HepG2 (cell line): ENCODE results near the gene UXS1. TPM values are rescaled to one million over a fixed set of nuclear protein-coding genes. Genes with fewer than 3 reads are reported as not detected.
A peak's percentile ranks its signal among the peaks of the same experiment; 100 is the strongest.

ENCODE experiments used
- AHR ChIP-seq: IDR thresholded peaks from 2 replicates; pipeline ENCODE4 v1.6.1; 2018; ENCODE audit warnings: missing genetic modification reagents, missing compliant biosample characterization
- ARID2 ChIP-seq: sonication (generic); formaldehyde crosslinking; IDR thresholded peaks from 2 replicates; pipeline ENCODE4 v1.8.1; 2022; ENCODE audit warnings: mild to moderate bottlenecking, missing genetic modification reagents, borderline replicate concordance
- IRX3 ChIP-seq: sonication (generic); formaldehyde crosslinking; IDR thresholded peaks from 2 replicates; pipeline ENCODE4 v1.8.1; 2023; ENCODE audit warnings: mild to moderate bottlenecking, low read depth, missing genetic modification reagents, borderline replicate concordance
- KMT2B ChIP-seq: IDR thresholded peaks from 2 replicates; pipeline ENCODE4 v1.6.1; 2016; ENCODE audit warnings: missing genetic modification reagents, missing compliant biosample characterization
- MAFF ChIP-seq: IDR thresholded peaks from 2 replicates; pipeline ENCODE4 v1.6.1; 2011; ENCODE audit warnings: low read depth, low read length, improper control_type of control experiment
- MATR3 ChIP-seq: sonication (generic); formaldehyde crosslinking; IDR thresholded peaks from 2 replicates; pipeline ENCODE4 v1.4.0; 2020; ENCODE audit warnings: missing genetic modification reagents
- MTF1 ChIP-seq: sonication (generic); formaldehyde crosslinking; IDR thresholded peaks from 2 replicates; pipeline ENCODE4 v1.5.0; 2020; ENCODE audit warnings: missing genetic modification reagents
- NCOA2 ChIP-seq: sonication (generic); formaldehyde crosslinking; IDR thresholded peaks from 2 replicates; pipeline ENCODE4 v1.8.0; 2022; ENCODE audit warnings: inconsistent platforms
- RFXAP ChIP-seq: sonication (generic); formaldehyde crosslinking; IDR thresholded peaks from 2 replicates; pipeline ENCODE4 v1.4.0; 2020; ENCODE audit warnings: missing genetic modification reagents, borderline replicate concordance
- RORA ChIP-seq: sonication (generic); formaldehyde crosslinking; IDR thresholded peaks from 2 replicates; pipeline ENCODE4 v1.5.0; 2020; ENCODE audit warnings: mild to moderate bottlenecking, missing genetic modification reagents, moderate library complexity
- SP5 ChIP-seq: IDR thresholded peaks from 2 replicates; pipeline ENCODE4 v1.6.1; 2016; ENCODE audit warnings: low read depth, borderline replicate concordance
- TBP ChIP-seq: sonication (generic); formaldehyde crosslinking; IDR thresholded peaks from 2 replicates; pipeline ENCODE4 v1.5.0; 2020; ENCODE audit warnings: missing genetic modification reagents
- TBX2 ChIP-seq: sonication (generic); formaldehyde crosslinking; IDR thresholded peaks from 2 replicates; pipeline ENCODE4 v1.5.0; 2020; ENCODE audit warnings: missing genetic modification reagents, mild to moderate bottlenecking, borderline replicate concordance
- ZFYVE20 ChIP-seq: sonication (generic); formaldehyde crosslinking; IDR thresholded peaks from 2 replicates; pipeline ENCODE4 v1.8.0; 2023; ENCODE audit warnings: low read depth, mild to moderate bottlenecking, moderate library complexity, missing genetic modification reagents, borderline replicate concordance
- ZNF256 ChIP-seq: sonication (generic); formaldehyde crosslinking; conservative IDR thresholded peaks from 2 replicates; pipeline ENCODE4 v1.4.0; 2020; ENCODE audit warnings: missing genetic modification reagents
- ZNF562 ChIP-seq: sonication (generic); formaldehyde crosslinking; IDR thresholded peaks from 2 replicates; pipeline ENCODE4 v1.8.0; 2022; ENCODE audit warnings: missing genetic modification reagents, borderline replicate concordance
- ZNF616 ChIP-seq: sonication (generic); formaldehyde crosslinking; IDR thresholded peaks from 2 replicates; pipeline ENCODE4 v1.5.0; 2020; ENCODE audit warnings: low read depth, mild to moderate bottlenecking, missing genetic modification reagents
- polyA plus RNA-seq, 8 experiments: library from polyadenylated mRNA; depleted of rRNA in 3 of 8; stranded (reverse) in 7 of 8; unstranded in 1 of 8; fragments of >200 nt; fragmentation: Illumina TruSeq in 4 of 8; extraction: Trizol in 4 of 8; gene quantifications; 2 replicates each; pipeline versions ENCODE4 v1.2.1 to v1.2.3, GENCODE V29; 2011 to 2016; ENCODE audit warnings: low read depth in 4 of 8, missing spikeins in 1 of 8, mixed read lengths in 1 of 8; ENCODE audit not compliant: insufficient read depth in 1 of 8
- total RNA-seq, 5 experiments: library from RNA; depleted of rRNA; stranded (reverse); fragments of >200 nt; fragmentation: Illumina TruSeq; extraction: Trizol; gene quantifications; 2 replicates each; pipeline ENCODE4 v1.2.3, GENCODE V29; 2016; ENCODE audit warnings: low read depth in 1 of 5
- TF ChIP-seq, protein P1 (sequence below): sonication (generic); formaldehyde crosslinking; IDR thresholded peaks from 2 replicates; pipeline ENCODE4 v1.4.0; 2020; ENCODE audit warnings: mild to moderate bottlenecking, missing genetic modification reagents
- TF ChIP-seq, protein P2 (sequence below): sonication (generic); formaldehyde crosslinking; IDR thresholded peaks from 2 replicates; pipeline ENCODE4 v1.5.0; 2020; ENCODE audit warnings: missing genetic modification reagents
- TF ChIP-seq, protein P3 (sequence below): sonication (generic); formaldehyde crosslinking; IDR thresholded peaks from 2 replicates; pipeline ENCODE4 v1.4.0; 2020; ENCODE audit warnings: missing genetic modification reagents
- TF ChIP-seq, protein P4 (sequence below): sonication (generic); formaldehyde crosslinking; IDR thresholded peaks from 2 replicates; pipeline ENCODE4 v1.4.0; 2020; ENCODE audit warnings: mild to moderate bottlenecking, missing genetic modification reagents, borderline replicate concordance

The UXS1 gene
- total and polyA plus RNA-seq, 2 of the 13 experiments (the other 11 are each of a cell fraction or from before 2014, with no cell fraction given): 53.3 to 110 TPM

DNA sequence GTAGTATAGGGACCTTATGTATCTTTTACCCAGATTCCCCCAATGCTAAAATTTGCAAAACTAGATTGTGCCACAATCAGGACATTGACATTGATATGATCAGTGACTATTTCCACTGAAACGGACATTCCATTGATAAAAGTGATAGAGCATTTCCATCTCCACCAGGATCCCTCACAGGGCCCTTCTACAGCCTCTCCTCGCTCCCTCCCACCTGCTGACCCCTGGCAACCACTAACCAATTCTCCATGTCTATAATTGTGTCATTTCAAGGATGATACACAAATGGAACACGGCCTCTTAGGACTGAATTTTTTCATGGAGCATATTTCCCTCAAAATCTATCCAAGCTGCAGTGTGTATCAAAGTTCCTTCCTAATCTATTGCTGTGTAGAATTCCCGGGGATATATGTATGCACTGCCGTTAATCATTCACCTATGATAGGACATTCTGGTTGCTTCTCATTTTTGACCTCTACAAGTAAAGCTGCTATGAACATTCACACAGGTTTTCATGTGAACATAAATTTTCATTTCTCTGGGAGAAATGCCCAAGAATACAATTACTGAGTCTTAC, 67.3 kb downstream of the UXS1 start (continued):
- TF ChIP-seq, protein P1, sequence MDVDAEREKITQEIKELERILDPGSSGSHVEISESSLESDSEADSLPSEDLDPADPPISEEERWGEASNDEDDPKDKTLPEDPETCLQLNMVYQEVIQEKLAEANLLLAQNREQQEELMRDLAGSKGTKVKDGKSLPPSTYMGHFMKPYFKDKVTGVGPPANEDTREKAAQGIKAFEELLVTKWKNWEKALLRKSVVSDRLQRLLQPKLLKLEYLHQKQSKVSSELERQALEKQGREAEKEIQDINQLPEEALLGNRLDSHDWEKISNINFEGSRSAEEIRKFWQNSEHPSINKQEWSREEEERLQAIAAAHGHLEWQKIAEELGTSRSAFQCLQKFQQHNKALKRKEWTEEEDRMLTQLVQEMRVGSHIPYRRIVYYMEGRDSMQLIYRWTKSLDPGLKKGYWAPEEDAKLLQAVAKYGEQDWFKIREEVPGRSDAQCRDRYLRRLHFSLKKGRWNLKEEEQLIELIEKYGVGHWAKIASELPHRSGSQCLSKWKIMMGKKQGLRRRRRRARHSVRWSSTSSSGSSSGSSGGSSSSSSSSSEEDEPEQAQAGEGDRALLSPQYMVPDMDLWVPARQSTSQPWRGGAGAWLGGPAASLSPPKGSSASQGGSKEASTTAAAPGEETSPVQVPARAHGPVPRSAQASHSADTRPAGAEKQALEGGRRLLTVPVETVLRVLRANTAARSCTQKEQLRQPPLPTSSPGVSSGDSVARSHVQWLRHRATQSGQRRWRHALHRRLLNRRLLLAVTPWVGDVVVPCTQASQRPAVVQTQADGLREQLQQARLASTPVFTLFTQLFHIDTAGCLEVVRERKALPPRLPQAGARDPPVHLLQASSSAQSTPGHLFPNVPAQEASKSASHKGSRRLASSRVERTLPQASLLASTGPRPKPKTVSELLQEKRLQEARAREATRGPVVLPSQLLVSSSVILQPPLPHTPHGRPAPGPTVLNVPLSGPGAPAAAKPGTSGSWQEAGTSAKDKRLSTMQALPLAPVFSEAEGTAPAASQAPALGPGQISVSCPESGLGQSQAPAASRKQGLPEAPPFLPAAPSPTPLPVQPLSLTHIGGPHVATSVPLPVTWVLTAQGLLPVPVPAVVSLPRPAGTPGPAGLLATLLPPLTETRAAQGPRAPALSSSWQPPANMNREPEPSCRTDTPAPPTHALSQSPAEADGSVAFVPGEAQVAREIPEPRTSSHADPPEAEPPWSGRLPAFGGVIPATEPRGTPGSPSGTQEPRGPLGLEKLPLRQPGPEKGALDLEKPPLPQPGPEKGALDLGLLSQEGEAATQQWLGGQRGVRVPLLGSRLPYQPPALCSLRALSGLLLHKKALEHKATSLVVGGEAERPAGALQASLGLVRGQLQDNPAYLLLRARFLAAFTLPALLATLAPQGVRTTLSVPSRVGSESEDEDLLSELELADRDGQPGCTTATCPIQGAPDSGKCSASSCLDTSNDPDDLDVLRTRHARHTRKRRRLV: no peak
- TF ChIP-seq IRX3 (CRISPR knock-in tag) (no peak), ZFYVE20 (no peak), MTF1 (CRISPR knock-in tag) (no peak), ZNF562 (CRISPR knock-in tag) (no peak), SP5 (CRISPR knock-in tag) (no peak), TBP (CRISPR knock-in tag) (no peak), ZNF256 (no peak), MATR3 (CRISPR knock-in tag) (no peak), NCOA2 (peak; percentile 23; the same call in 1 of the 2 replicates), AHR (no peak), ARID2 (CRISPR knock-in tag) (no peak; the same call in 1 of the 2 replicates), TBX2 (CRISPR knock-in tag) (no peak), ZNF616 (CRISPR knock-in tag) (no peak), KMT2B (no peak), MAFF (no peak), RFXAP (CRISPR knock-in tag) (no peak), RORA (no peak)
- TF ChIP-seq, protein P2, sequence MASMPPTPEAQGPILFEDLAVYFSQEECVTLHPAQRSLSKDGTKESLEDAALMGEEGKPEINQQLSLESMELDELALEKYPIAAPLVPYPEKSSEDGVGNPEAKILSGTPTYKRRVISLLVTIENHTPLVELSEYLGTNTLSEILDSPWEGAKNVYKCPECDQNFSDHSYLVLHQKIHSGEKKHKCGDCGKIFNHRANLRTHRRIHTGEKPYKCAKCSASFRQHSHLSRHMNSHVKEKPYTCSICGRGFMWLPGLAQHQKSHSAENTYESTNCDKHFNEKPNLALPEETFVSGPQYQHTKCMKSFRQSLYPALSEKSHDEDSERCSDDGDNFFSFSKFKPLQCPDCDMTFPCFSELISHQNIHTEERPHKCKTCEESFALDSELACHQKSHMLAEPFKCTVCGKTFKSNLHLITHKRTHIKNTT (CRISPR knock-in tag): no peak
- TF ChIP-seq, protein P3, sequence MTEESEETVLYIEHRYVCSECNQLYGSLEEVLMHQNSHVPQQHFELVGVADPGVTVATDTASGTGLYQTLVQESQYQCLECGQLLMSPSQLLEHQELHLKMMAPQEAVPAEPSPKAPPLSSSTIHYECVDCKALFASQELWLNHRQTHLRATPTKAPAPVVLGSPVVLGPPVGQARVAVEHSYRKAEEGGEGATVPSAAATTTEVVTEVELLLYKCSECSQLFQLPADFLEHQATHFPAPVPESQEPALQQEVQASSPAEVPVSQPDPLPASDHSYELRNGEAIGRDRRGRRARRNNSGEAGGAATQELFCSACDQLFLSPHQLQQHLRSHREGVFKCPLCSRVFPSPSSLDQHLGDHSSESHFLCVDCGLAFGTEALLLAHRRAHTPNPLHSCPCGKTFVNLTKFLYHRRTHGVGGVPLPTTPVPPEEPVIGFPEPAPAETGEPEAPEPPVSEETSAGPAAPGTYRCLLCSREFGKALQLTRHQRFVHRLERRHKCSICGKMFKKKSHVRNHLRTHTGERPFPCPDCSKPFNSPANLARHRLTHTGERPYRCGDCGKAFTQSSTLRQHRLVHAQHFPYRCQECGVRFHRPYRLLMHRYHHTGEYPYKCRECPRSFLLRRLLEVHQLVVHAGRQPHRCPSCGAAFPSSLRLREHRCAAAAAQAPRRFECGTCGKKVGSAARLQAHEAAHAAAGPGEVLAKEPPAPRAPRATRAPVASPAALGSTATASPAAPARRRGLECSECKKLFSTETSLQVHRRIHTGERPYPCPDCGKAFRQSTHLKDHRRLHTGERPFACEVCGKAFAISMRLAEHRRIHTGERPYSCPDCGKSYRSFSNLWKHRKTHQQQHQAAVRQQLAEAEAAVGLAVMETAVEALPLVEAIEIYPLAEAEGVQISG (CRISPR knock-in tag): no peak
- TF ChIP-seq, protein P4, sequence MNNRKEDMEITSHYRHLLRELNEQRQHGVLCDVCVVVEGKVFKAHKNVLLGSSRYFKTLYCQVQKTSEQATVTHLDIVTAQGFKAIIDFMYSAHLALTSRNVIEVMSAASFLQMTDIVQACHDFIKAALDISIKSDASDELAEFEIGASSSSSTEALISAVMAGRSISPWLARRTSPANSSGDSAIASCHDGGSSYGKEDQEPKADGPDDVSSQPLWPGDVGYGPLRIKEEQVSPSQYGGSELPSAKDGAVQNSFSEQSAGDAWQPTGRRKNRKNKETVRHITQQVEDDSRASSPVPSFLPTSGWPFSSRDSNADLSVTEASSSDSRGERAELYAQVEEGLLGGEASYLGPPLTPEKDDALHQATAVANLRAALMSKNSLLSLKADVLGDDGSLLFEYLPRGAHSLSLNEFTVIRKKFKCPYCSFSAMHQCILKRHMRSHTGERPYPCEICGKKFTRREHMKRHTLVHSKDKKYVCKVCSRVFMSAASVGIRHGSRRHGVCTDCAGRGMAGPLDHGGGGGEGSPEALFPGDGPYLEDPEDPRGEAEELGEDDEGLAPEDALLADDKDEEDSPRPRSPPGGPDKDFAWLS (CRISPR knock-in tag): no peak
